NCI-H128 (cell line): ENCODE measurements around the gene MLXIPL.
"Not testable (repeated sequence)": the region's sequence is repeated elsewhere in the genome, so short reads cannot be mapped to it uniquely, and the experiment has no call there.

Source experiments
- DNase-seq: peaks from one replicate; lab custom pipeline; 2025; ENCODE audit not compliant: unreplicated experiment; lab: John Stamatoyannopoulos, UW

Gene MLXIPL

GRCh38 chr7:73555411-73555982 lies 68.8 kb downstream of the MLXIPL start:
- no peak for DNase-seq

- DNase-seq = not testable (repeated sequence)
These were observed 74.2 kb downstream of the MLXIPL start for GRCh38 chr7:73550093-73550492.

GRCh38 chr7:73549176-73549575 lies 75.1 kb downstream of the MLXIPL start:
- DNase-seq = no peak

- DNase-seq = no peak
These were observed 76.5 kb downstream of the MLXIPL start for GRCh38 chr7:73547841-73548240.

GRCh38 chr7:73544678-73545077 lies 79.6 kb downstream of the MLXIPL start:
- DNase-seq = no peak
